Progenitor cell of endocrine pancreas (in vitro differentiated cells): ENCODE results near the gene APBB2. TPM values are rescaled to one million over a fixed set of nuclear protein-coding genes. Genes with fewer than 3 reads are reported as not detected.

Experiments used
- DNase-seq: peaks from one replicate; pipeline ENCODE4 v3.0.0; 2021; ENCODE audit warnings: low spot score; ENCODE audit not compliant: unreplicated experiment
- H3K27ac Mint-ChIP-seq: 2 replicates; pipeline ENCODE4 v1.8.0; 2021; ENCODE audit warnings: mild to moderate bottlenecking, moderate library complexity, mixed read lengths
- H3K27me3 Mint-ChIP-seq: 2 replicates; pipeline ENCODE4 v1.8.0; 2021; ENCODE audit warnings: mixed read lengths
- H3K36me3 Mint-ChIP-seq: 2 replicates; pipeline ENCODE4 v1.8.0; 2022; ENCODE audit warnings: mixed read lengths; ENCODE audit not compliant: insufficient read depth
- H3K4me1 Mint-ChIP-seq: 2 replicates; pipeline ENCODE4 v1.8.0; 2021; ENCODE audit warnings: low read depth, mixed read lengths
- H3K4me3 Mint-ChIP-seq: 2 replicates; pipeline ENCODE4 v1.8.0; 2021; ENCODE audit warnings: low read depth, mild to moderate bottlenecking, moderate library complexity, mixed read lengths
- H3K9me3 Mint-ChIP-seq: 2 replicates; pipeline ENCODE4 v1.8.0; 2021; ENCODE audit warnings: low read depth, mixed read lengths
- total RNA-seq: library from RNA; stranded (reverse); gene quantifications from 2 replicates; pipeline ENCODE4 v1.2.1, GENCODE V29; 2021
- TF ChIP-seq, protein P1 (sequence below): fragments of 200-600 bp; sonication (generic); IDR thresholded peaks from one replicate; pipeline ENCODE4 v1.5.0; 2021; ENCODE audit warnings: antibody characterized with exemption, mild to moderate bottlenecking; ENCODE audit not compliant: unreplicated experiment

APBB2 gene
- total RNA-seq, 1 donor from 2014 or later, result 61.7 TPM

DNA sequence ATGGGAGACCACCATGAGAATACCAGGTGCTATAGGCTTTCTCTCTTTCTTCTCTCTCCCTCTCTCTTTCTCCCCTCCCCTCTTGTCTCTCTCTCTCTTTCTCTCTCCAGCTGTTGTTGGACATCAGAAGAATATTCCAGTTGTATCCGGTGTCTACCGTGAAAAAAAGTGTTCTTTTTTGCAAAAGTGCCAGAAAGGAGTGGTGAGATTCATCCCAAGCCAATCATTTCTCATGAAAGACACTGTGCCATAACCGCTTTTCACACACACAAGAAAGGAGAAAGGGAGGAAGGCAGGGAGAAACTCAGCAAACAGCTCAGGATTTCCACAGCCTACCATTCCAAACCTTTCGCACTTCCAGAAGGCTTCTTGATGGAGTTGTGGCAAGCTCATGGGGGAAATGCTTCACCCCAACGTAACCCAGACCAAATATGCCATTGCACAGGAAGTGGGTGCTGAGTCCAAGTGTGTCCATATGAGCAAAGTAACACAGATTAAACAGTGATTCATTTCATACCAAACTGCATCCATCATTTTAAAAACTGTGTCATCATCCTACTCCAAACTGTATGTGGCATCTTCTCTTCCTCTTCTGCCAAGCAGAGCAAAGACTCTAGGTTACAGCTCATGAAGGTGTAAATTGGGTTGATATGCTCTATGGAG, 224.0 kb downstream of the APBB2 start:
- TF ChIP-seq, protein P1, sequence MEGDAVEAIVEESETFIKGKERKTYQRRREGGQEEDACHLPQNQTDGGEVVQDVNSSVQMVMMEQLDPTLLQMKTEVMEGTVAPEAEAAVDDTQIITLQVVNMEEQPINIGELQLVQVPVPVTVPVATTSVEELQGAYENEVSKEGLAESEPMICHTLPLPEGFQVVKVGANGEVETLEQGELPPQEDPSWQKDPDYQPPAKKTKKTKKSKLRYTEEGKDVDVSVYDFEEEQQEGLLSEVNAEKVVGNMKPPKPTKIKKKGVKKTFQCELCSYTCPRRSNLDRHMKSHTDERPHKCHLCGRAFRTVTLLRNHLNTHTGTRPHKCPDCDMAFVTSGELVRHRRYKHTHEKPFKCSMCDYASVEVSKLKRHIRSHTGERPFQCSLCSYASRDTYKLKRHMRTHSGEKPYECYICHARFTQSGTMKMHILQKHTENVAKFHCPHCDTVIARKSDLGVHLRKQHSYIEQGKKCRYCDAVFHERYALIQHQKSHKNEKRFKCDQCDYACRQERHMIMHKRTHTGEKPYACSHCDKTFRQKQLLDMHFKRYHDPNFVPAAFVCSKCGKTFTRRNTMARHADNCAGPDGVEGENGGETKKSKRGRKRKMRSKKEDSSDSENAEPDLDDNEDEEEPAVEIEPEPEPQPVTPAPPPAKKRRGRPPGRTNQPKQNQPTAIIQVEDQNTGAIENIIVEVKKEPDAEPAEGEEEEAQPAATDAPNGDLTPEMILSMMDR, result no peak
- no peak for DNase-seq
- Mint-ChIP-seq H3K4me3 (no peak overlapping the region), H3K4me1 (peaks cover 20% of the 10 kb centered on the region), H3K27me3 (no peaks in the 10 kb centered on the region), H3K27ac (no peak overlapping the region), H3K36me3 (no peaks in the 10 kb centered on the region), H3K9me3 (no peaks in the 10 kb centered on the region)

DNA sequence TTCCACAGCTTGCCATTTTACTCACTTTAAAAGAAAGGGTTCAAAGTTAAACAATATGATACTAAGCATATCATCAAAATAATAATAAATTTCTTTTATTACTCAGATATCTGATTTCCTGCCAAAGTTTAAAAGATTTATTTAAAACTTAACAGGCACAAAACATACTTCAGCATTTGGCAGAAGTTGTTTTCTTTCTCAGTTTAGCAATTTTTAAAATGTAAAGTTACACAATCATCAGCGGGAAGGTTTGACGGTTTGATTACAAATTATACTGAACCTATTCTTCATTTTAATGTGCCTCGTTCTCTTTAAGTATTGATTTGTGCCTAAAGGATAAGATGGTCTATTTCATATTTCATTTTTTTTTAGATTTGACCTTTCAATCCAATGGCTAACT, 227.2 kb downstream of the APBB2 start:
- DNase-seq, result no peak
- Mint-ChIP-seq H3K27ac (no peak overlapping the region), H3K4me3 (no peak overlapping the region), H3K9me3 (no peaks in the 10 kb centered on the region), H3K27me3 (no peaks in the 10 kb centered on the region), H3K36me3 (no peaks in the 10 kb centered on the region), H3K4me1 (peaks cover 19% of the 10 kb centered on the region)
- TF ChIP-seq, protein P1, result no peak

DNA sequence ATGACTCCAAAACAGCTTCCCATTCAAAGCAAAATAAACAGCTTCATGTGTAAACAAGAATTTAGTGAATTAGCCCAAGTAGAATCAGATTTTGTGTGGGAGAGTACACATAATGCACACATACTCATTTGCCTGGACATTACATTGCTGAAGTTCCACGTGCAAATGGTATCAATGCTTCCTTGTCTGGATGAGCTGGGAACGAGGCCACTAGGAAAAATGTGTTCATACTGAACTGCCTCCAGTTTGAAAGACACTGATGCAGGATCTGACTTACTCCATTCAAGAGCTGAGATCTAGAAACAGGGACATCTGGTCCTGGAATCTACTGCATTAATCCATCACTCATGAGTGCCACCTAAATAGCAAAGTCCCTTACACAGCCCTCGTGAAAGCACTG, 228.0 kb downstream of the APBB2 start:
- no peak overlapping the region for H3K27ac Mint-ChIP-seq
- TF ChIP-seq, protein P1, result no peak
- peaks cover 14% of the 10 kb centered on the region for H3K4me1 Mint-ChIP-seq
- no peaks in the 10 kb centered on the region for H3K27me3 Mint-ChIP-seq
- H3K4me3 Mint-ChIP-seq, result no peak overlapping the region
- no peak for DNase-seq
- no peaks in the 10 kb centered on the region for H3K9me3 Mint-ChIP-seq
- no peaks in the 10 kb centered on the region for H3K36me3 Mint-ChIP-seq

DNA sequence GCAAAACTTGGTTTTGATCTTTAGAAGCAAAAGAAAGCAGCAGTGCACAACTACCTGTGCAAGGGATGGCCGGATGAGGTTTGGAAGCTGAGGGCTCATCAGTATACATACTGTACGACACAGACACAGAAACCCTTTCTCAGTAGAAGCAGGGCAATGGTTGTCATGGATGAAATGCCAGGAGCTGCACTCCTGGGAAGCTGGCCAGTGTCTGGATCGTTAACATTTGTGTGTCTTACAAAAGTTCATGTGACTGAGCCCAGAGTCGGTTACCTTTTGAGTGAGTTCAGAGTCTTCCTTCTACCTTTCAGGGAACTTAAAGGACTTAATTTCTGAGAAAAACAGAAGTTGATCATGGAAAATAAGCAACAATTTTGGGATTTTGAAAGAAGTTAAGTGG, 230.3 kb downstream of the APBB2 start:
- H3K27ac Mint-ChIP-seq, result no peak overlapping the region
- H3K9me3 Mint-ChIP-seq, result no peaks in the 10 kb centered on the region
- no peaks in the 10 kb centered on the region for H3K27me3 Mint-ChIP-seq

DNA sequence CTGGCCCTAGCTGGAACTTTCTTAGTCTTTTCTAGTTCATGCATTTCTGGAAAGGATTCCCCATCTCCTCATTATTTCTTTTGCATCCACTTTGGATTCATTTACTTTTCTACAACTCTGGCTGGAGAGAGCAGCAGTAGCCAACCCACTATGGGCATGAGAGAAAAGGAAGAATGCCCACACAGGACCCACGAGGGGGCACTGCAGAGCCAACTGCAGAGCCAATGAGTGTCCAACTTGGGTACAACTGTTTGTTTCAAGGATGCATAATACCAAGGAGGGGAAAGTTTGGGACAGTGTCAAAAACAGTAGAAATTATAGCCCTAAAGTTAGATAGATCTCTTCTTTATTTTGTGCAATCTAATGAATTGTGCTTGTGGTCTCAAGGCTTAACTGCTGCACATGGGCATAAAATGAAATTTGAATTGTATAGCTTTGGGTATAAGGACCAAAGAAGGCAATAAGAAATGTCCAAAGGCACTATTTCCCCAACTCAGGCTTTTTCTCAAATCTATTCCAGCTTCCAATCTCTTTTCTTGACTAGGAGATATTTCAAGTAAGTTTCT, 233.9 kb downstream of the APBB2 start:
- H3K27me3 Mint-ChIP-seq, result no peaks in the 10 kb centered on the region
- DNase-seq, result no peak
- no peak overlapping the region for H3K27ac Mint-ChIP-seq
- no peaks in the 10 kb centered on the region for H3K36me3 Mint-ChIP-seq
- H3K9me3 Mint-ChIP-seq, result no peaks in the 10 kb centered on the region
- TF ChIP-seq, protein P1, result peak; percentile 35
- peaks cover 1% of the 10 kb centered on the region for H3K4me1 Mint-ChIP-seq
- no peak overlapping the region for H3K4me3 Mint-ChIP-seq

More for the DNA sequence above, 230.3 kb downstream of the APBB2 start:
- DNase-seq, result no peak
- H3K36me3 Mint-ChIP-seq, result no peaks in the 10 kb centered on the region
- peaks cover 11% of the 10 kb centered on the region for H3K4me1 Mint-ChIP-seq
- TF ChIP-seq, protein P1, result no peak
- H3K4me3 Mint-ChIP-seq, result no peak overlapping the region
